Dedifferentiated amniotic fluid mesenchymal stem cell (primary cell): ENCODE measurements around the gene AP2A2.

Experiments
- DNase-seq: peaks from one replicate; pipeline ENCODE4 v3.0.0-alpha.2; 2016; ENCODE audit errors: extremely low spot score

AP2A2 gene

GRCh38 chr11:898540-899190 is 27.0 kb upstream of the AP2A2 start:
- DNase-seq, result no peak

DNA sequence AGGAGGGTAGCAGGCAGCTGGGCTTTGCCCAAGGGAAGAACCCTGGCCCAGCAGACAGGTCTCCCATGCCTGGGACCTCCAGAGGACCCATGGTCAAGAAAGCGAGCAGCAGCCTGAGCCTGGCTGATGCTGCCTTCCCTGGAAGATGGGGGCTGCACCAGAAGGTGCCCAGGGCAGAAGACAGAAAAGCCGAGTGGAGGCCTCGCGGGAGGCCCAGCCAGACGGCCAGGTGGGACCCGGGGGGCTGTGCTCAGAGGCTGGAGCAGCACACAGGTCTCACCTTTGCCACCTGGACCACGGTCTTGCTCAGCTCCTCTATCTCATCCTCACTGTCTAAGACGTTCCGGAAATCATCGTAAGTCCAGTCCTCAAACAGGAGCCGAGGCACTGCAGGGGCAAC is 25.9 kb upstream of the AP2A2 start:
- no peak for DNase-seq

GRCh38 chr11:900545-900944 is 25.1 kb upstream of the AP2A2 start:
- no peak for DNase-seq

DNA sequence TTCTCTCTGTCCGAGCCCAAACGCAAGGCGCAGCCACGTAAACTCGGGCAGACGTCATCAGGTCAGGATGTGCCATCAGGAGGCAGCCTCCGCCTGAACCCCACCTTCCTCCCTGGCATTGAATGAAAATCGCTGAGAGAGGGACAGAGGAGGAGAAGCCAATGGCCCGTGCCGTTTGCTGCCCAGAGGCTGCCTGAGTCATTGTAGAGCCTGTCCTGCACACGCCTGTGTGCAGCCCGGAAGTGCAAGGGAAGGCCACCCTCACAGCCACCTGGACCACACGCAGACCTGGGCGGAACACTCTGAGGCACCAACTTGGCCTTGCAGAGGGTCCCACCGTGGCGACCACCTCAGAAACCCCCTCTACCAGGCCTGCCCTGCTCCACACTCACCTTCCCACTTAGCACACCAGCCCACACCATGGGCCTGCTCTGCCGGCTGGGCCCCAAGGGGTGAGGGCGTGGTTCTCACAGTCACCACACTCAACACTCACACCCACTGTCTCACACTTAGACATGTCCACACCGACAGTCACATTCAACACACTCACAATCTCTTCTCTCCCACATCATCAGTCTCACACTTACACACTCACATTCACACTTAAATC is 24.1 kb upstream of the AP2A2 start:
- no peak for DNase-seq

DNA sequence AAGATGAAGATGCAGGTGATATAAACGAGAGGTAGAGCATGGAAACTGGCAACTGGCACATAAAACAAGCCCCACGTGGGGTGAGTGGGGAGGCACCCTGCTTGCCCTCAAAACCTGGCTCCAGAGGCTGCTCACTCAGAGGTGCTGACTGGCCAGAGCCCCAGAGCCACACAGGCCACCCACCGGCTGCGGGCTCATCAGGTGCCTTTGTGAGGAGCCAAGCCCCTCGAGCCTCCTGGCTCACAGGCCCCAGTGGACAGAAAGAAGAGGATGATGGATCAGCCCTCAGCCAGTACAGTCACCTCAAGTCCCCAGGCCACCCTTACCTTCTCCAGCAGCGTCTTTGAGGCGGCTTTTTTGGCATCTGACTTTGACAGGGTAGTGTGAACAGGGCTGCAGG is 21.3 kb upstream of the AP2A2 start:
- DNase-seq, result no peak

GRCh38 chr11:905952-906351 is 19.7 kb upstream of the AP2A2 start:
- DNase-seq, result no peak

DNA sequence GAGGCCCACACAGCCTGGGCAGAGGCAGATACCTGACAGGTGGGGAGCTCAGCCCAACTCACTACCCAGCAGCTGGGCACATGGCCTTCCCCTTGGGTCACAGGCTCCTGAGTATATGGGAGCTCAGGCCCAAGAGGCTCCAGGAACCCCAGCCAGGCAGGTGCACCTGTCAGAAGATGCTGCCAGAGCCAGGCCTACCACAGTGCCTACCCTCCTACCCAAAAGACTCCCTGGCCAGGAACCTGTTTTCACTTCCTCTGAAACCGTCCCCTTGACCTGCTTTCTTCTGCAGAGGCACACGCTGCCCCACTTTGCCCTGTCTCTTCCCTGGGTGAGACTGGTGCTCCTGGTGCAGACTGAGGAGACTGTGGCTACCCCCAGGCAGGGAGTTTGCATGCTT is 18.0 kb upstream of the AP2A2 start:
- DNase-seq, result no peak

- no peak for DNase-seq
Measured at GRCh38 chr11:908273-908672, 17.4 kb upstream of the AP2A2 start.

DNA sequence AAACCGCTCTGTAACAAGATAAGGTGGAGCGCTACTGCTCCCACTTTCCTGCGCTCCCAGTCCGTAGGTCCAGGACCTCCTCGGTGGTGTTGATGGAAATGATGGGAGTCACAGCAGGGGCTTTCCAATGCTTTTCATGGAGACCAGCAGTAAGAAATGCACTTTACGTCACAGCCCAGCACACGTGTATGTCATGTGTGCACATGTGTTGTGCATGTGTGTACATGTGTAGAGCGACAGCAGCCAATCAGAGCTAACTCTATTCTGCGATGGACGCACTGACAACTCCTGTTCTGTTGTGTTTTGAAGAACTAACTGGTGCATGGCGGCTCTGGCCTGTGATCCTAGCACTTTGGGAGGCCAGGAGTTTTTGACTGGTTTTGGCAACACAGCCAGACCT is 16.3 kb upstream of the AP2A2 start:
- no peak for DNase-seq

GRCh38 chr11:910044-910588 is 15.6 kb upstream of the AP2A2 start:
- no peak for DNase-seq

GRCh38 chr11:910589-911030 is 15.1 kb upstream of the AP2A2 start, which contains the start of gene CHID1:
CHID1 (minus strand) TSS chr11:910810; CDS start chr11:904816, 5,994 bp downstream.
- peak; percentile 40 for DNase-seq

- peak; percentile 25 for DNase-seq
Measured at GRCh38 chr11:911031-911889, 14.4 kb upstream of the AP2A2 start.

- no peak for DNase-seq
Measured at GRCh38 chr11:911890-912219, 13.8 kb upstream of the AP2A2 start.

DNA sequence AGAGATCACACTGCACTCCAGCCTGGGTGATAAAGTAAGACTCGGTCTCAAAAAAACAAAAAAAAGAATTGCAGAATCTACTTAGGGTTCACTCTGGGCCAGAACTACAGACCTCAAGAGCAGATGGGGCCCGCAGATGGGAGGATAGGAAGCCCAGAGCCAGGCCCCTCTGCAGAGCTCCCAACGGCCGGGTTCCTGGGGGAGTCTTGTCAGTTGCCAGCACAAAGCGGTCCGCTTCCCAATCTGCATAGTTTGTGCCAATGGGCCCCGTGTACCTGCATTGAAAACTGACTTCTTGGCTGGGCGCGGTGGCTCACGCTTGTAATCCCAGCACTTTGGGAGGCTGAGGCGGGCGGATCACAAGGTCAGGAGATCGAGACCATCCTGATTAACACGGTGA is 13.4 kb upstream of the AP2A2 start:
- DNase-seq, result no peak

DNA sequence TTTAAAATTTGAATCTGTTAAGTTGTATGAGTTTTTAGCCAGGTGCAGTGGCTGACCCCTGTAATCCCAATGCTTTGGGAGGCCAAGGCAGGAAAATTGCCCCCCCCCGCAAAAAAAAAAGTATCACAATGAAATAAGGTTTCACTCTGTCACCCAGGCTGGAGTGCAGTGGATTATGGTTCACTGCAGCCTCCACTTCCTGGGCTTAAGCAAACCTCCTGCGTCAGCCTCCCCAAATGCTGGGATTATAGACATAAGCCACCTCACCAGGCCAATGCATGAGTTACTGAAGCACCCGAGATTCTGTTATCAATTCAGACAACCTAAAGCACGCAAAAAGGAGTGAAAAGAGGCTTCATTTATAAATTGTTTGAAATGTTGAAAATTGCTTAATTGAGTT is 12.6 kb upstream of the AP2A2 start:
- no peak for DNase-seq

DNA sequence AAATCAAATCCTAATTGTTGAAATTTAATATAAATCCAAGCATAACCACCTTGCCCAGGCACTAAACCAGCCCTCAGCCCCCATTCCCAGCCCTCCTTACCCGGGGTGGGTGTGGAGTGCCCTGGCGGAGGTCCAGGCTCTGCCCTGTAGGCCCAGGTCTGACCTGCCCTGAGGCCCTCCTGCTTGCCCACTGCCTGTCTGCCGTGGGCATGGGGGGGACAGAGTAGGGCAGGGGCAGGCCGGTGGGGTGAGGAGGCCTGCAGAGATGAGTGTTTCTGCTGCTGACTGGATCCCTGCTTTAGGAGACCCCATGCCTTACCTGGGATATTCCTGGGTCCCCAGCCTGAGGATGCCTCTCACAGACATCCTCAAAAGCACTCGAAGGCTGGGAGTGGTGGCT is 11.5 kb upstream of the AP2A2 start:
- DNase-seq, result no peak

DNA sequence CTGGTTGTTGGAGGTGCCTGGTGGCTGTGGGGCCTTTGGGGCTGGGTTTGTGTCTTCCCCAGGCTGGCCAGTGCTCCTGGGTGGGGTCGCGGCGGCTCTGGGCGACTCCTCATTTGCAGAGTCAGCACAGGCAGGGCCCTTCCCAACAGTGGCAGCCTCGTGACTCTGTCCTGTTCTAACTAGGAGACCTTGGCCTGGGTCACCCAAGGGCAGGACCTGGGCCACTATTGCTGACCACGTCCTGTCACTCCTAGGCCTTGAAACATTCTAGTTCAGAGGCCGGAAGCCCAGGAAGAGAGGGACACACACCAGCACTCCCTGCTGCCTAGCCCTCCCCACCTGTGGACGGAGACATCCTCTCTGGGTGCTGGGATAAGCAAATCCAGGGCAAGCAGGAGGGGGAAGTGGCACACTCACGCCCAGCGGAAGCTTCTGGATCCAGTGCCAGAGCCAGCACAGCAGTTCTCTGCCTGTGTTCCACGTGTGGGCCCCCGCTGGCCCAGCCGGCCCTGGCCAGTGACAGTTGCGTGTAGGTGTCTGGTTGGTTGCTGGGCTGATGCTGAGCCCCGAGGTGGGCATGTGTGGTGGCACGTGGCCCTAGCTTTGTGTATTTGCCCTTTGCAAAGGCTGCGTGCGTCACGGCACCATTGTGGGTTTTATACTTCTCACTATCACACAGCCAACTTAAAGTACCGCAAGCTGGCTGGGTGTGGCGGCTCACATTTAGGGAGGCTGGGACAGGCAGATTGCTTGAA is 10.7 kb upstream of the AP2A2 start:
- DNase-seq, result no peak

DNA sequence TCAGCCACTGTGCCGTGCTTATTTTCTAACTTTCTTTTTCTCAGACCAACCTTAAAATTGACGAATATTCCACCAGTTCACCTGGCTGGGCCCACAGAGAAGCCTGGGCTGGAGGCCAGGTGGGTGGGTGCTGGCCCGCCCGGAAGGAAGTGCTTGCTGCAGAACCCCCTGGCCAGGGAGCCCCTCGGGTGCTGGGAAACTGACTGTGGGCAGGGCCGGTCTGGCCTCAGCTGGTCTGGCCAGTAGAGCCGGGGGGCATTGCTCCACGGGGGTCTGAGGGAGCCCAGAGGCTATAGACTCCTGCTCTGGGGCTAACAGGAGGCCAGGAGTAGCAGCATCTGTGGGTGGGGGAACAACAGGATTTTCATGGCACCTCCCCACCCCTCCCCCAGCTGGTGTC is 8.2 kb upstream of the AP2A2 start:
- DNase-seq, result no peak

DNA sequence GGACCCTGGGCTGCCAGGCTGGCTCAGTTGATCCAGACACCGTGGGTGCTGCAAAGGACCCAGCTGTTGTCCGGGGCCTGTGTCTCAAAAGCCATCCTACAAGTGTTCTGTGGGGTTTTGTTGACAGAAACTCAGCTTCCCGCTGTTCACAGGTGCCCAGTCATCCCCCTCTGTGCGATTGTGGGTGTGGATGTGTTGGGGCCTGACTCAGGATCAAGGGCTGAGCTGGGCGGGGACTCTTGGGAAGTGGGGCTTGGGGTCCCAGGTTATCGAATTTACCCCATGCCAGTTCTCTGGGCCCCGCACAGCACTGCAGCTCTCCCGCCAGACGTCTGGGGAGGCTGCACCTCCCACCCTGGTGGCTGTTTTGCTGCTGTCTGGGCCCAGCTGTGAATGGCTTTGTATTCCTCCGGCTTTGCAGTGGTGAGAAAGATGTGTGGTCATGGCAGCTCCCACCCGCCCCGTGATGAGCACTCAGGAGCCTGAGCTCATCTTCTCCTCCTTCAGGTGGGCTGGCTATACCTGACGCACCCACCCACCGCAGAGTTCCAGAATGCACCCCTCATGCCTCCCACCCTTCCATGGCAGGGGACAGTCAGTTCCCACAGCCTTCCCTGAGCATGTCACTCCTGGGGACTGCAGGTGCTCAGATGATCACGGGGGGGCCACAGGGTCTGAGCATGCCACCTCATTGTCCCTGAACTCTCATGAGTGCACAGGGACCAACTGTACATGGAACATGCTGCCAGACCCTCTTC is 3.6 kb upstream of the AP2A2 start:
- DNase-seq, result no peak

DNA sequence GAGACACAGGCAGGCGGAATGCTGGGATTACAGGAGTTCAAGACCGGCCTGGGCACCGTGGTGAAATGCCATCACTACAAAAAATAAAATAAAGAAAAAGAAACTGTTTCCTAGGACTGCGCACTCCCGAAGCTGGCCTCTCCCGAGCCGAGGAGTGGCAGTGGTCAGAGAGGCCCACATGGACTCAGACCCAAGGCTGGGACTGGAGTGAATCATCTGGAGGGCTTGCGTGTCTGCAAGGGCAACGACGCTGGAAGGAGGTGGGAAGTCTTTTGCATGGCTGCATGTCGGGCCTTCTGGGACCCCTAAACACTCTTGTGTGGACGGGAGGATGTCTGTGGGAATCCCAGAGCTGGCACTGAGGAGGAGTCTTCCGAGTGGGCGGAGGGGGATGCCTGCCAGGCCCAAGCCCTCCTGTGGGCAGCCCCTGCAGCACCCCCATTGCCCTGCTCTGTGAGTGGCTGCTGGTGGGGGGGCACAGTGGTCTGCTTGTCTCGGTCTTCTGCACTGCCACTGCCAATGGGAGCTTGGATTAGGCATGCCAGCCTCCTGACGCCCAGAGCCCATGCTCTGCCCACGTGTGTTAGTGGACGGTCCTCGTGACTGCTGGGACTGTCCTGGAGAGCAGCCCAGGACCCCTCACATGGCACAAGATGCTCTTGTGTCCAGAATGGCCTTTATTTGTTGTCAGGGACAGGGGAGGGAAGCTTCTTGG is 1.8 kb upstream of the AP2A2 start:
- DNase-seq, result no peak
